CD4-positive, alpha-beta T cell treated with Interleukin-12 subunit alpha and Interleukin-12 subunit beta, for 1 hour (primary cell): Measurements from ENCODE around the gene SPNS2.

Experiments
- DNase-seq: peaks from one replicate; pipeline ENCODE4 v3.0.0-alpha.2; 2020

Gene SPNS2

DNA sequence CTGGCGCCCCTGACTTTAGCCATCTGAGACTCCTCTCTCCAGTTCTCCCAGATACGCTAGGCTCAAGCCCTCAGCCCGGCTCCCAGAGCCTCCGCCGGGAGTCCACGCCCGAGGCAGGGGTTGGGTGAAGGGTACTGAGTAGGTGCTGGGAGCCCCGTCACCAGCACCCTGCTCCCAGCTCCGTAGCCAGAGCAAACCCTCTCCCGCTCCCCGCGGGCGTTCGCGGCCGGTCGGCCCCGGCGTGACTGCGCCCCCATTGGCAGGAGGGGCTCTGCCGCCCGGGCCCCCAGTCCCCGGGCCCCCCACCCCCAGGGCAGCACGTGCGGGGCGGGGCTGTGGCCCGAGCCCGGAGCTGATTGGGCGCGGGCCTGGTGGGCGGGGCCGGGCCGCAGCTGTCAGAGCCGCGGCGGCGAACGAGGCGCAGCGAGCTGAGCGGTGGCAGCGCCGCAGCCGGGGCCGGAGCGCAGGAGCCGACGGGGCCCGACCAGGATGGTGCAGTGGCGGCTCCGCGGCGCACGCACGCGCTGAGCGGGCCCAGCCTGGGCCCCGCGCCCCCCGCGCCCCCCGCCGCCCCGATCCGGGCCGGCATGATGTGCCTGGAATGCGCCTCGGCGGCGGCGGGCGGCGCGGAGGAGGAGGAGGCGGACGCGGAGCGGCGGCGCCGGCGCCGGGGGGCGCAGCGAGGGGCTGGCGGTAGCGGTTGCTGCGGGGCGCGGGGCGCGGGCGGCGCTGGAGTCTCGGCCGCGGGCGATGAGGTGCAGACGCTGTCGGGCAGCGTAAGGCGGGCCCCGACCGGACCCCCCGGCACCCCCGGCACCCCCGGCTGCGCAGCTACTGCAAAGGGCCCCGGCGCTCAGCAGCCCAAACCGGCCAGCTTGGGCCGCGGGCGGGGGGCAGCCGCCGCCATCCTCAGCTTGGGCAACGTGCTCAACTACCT is at the start of gene SPNS2:
TSS of gene SPNS2 (plus strand) at position 421 of the 937 bp plus-strand sequence. CDS start at position 588, 167 bp downstream.
- DNase-seq: peak; percentile 74

DNA sequence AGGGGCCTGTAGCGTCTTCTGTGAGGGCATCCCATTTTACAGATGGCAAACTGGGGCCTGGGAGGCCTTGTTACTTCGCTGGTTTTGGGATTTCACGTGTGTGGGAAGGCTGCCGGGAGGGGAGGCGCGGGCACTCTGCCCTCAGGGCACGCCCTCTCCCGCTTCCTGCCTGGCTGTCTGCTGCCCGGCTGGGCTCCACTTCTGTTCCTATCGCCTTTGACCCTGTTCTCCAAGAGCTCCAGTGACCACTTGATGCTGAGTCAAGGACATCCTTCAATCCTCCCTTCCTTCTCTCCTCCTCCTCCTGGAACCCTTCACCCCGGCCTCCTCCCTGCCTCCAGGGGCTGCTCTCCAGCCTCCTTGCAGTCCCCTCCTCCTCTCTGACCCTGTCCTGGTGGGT is 48.9 kb upstream of the SPNS2 start:
- DNase-seq: no peak

DNA sequence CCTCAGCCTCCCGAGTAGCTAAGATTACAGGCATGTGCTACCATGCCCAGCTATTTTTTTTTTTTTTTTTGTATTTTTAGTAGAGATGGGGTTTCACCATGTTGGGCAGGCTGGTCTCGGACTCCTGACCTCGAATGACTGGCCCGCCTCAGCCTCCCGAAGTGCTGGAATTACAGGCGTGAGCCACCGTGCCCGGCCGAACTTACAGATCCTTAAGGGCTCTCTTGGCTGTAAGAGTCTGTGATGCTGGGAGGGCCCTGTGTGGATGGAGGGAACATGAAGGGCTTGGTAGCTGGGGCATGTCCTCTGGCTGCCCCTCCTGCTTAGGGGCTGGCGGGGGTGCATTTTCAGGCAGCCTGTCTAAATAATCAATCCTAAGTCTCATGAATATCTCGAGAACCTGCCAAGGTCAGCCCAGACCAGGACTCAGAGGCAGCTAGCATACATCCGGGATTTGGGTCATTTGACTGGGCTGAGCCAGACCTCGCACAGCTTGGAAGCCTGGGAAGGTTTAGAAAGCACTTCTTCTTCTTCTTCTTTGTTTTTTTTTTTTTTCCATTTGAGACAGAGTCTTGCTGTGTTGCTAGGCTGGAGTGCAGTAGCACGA is 47.9 kb upstream of the SPNS2 start:
- DNase-seq: no peak

DNA sequence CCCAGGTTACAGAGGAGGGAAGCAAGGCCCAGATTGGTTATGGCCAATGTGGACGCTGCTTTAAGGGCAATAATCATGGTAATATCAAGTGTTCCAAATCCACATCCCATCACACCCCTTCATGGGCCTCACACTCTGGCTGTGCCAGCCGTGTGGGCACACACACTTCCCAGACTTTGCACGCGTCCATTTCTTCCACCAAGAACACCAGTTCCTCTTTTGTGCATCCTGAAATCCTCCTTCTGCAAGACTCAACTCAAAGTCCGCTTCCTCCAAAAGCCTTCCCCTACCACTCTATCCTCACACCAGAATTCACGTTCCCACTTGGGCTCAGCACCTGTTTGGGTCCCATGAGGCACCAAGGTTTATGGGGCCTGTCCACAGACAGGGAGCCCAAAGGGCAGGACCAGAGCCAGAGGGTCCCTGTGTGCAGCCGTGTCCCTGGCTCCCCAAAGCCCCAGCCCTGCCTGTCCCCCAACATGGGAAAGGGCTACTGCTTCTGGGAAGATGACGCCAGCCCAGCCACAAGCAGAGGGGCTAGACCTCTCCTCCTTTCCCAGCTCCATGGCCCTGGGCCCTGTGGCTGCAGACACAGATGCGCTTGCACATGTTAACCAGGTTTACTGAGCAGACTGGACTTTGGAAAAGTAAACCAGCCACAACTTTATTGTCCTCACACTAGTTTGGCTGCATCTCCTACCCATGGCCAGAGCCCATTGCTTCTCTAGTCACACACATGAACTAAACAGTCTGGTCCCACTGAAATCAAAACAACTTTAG is 44.7 kb upstream of the SPNS2 start:
- no peak for DNase-seq

- no peak for DNase-seq
These were observed 38.0 kb upstream of the SPNS2 start for GRCh38 chr17:4460661-4461060.

DNA sequence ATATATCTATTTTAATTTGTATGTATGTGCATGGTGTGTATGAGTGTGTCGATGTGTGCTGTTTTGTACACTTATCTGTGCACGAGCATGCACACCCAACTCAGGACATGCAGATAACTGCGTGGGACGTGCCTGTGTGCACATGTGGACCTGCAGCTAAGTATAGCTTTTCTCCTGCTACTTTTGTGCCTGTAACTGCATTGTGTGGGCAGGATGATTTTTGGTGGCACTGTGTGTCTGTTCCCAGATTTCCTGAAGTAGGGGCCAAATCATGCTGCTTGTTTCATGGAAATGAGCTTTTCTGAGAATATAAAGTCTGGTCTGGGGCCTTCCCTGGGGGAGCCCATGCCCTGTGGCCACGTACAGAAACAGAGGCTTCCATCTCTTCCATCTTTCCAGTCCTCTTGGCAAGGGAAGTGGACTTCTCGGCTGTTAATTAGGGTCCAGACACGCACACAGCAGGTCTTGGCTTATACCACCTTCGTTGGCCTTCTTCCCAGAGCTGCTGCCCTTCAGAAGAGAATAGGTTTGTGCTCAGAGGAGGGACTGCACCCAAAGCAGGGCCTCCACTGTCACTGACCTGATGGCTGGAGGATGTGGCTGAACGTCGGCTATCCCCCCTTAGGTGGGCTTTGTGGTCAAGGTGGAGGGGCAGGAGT is 34.7 kb upstream of the SPNS2 start:
- no peak for DNase-seq

- no peak for DNase-seq
These were observed 32.9 kb upstream of the SPNS2 start for GRCh38 chr17:4465786-4466185.

- no peak for DNase-seq
These were observed 31.4 kb upstream of the SPNS2 start for GRCh38 chr17:4467287-4467686.

DNA sequence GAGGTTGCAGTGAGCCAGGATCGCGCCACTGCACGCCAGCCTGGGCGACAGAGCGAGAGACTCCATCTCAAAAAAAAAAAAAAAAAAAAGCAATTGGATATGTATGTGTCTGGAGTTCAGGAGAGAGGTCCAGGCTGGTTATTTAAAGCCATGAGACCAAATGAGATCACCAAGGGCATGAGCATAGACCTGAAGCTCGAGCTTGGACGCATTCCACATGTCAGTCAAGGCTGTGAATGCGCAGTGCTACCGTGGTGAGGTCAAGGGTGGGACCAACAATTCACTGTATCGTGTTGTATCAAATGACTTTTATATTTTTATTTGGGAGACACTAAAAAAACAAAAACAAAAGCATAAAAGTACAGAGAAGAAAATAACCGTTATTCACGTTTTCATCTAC is 29.1 kb upstream of the SPNS2 start:
- DNase-seq: no peak

DNA sequence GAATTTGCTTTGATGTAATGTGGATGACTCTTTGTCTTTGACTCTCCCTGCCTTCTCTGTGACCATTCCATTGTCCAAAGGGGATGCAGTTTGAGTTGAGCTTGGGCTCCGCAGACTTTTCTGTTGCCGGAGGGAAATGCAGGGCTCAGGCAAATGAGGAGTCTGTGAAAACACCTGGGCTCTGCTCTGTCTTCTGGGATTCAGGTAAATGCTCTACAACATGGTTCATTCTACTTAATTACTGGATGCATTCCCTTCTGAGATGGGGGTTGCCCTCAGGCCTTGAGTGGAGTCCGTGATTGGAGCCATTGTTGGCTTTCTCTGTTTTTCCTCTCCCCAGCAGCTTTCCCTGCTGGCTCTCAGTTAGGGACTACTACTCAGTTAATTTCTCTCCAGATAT is 26.4 kb upstream of the SPNS2 start:
- no peak for DNase-seq

- no peak for DNase-seq
These were observed 24.6 kb upstream of the SPNS2 start for GRCh38 chr17:4474093-4474492.

GRCh38 chr17:4475001-4475400 is 23.7 kb upstream of the SPNS2 start:
- no peak for DNase-seq

- no peak for DNase-seq
These were observed 23.2 kb upstream of the SPNS2 start for GRCh38 chr17:4475463-4475862.

DNA sequence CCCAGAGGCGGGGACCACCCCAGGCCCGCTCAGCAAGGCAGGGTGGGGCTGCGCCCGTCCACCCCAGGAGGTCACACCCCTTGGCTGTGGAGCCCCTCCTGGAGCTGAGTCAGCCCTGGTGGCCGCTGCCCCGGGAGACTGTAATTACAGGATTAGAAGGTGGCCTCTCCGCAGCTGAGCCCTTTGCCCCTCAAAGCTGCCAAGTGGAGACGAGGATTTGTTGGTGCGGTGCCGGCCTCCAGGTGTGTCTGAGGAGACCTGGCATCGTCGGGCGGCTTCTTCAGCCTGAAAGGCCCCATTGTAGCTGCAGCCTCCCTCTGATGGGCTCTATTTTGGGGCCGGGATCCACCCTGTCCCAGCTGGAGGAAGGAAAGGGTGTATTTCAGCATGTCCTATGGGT is 22.7 kb upstream of the SPNS2 start:
- no peak for DNase-seq

DNA sequence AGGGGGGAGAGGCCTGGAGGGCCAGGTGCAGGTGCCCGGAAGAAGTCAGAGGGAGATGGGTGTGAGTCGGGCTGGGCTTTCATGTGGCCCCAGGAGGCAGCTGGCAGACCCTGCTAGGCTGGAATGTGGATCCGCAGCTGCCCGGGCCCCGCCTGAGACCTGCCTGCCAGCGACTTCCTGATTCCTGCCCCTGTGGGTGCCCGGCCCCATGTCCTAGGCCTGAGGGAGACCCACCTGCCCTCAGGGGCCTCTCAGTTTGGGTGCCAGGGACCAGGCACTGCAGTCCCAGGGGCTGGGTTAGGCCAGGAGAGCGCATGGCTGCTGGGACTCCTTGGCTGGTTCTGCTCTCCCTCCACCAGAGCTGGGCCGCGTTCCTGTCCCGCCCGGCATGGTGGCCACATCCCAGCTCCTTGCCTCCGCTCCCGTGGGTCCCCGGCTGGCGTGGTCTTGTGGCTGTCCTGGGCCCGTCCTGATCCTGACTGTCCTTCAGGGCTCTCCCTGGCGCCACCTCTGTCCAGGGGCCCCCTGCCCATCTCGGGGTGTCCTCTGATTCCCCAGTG is 22.1 kb upstream of the SPNS2 start:
- no peak for DNase-seq

- no peak for DNase-seq
These were observed 21.4 kb upstream of the SPNS2 start for GRCh38 chr17:4477255-4477791.

- DNase-seq: no peak
These were observed 20.3 kb upstream of the SPNS2 start for GRCh38 chr17:4478318-4478830.

- DNase-seq: no peak
These were observed 19.2 kb upstream of the SPNS2 start for GRCh38 chr17:4479340-4479981.

DNA sequence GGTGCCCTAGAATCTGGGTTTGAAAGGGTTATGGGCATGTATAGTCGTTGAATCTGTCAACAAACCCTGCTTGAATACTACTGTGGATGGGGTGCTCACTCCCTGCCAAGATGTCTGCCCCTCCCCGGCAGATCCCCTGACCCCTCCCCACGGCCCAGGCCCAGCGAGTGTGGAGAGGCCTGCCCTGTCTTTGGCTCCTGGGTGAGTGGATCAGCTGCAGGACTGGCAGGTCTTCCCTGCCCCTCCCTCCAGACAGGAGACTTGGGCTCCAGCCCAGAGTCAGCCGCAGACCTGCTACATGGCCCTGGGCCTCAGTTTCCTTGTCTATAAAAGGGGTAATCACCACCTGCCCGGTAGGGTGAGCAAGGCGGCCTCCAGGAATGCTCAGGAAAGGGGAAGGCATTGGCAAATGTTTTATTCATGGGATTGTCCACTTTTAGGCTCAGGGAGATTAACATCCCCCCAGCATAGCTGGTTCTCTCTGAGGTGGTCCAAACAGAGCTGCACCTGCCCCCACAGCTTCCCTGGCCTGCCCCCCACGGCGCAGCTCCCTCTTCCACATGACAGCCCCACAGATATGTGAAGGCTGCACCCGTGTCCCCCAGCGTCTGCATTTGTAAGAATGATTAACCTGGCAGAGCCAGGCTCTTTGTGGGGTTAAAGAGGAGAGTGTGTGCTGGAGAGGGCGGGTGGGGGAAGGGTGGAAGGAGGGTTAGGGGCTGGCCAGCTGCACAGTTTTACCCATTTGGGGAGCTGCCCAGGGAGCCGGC is 18.5 kb upstream of the SPNS2 start:
- DNase-seq: no peak
